T1000 (cell line): ENCODE measurements around the gene KLHL30.

Experiments used
- DNase-seq: peaks from one replicate; lab custom pipeline; 2025; ENCODE audit warnings: mixed read lengths; lab: John Stamatoyannopoulos, UW

Gene KLHL30, protein sequence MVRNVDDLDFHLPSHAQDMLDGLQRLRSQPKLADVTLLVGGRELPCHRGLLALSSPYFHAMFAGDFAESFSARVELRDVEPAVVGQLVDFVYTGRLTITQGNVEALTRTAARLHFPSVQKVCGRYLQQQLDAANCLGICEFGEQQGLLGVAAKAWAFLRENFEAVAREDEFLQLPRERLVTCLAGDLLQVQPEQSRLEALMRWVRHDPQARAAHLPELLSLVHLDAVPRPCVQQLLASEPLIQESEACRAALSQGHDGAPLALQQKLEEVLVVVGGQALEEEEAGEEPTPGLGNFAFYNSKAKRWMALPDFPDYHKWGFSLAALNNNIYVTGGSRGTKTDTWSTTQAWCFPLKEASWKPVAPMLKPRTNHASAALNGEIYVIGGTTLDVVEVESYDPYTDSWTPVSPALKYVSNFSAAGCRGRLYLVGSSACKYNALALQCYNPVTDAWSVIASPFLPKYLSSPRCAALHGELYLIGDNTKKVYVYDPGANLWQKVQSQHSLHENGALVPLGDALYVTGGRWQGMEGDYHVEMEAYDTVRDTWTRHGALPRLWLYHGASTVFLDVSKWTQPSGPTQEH

DNA sequence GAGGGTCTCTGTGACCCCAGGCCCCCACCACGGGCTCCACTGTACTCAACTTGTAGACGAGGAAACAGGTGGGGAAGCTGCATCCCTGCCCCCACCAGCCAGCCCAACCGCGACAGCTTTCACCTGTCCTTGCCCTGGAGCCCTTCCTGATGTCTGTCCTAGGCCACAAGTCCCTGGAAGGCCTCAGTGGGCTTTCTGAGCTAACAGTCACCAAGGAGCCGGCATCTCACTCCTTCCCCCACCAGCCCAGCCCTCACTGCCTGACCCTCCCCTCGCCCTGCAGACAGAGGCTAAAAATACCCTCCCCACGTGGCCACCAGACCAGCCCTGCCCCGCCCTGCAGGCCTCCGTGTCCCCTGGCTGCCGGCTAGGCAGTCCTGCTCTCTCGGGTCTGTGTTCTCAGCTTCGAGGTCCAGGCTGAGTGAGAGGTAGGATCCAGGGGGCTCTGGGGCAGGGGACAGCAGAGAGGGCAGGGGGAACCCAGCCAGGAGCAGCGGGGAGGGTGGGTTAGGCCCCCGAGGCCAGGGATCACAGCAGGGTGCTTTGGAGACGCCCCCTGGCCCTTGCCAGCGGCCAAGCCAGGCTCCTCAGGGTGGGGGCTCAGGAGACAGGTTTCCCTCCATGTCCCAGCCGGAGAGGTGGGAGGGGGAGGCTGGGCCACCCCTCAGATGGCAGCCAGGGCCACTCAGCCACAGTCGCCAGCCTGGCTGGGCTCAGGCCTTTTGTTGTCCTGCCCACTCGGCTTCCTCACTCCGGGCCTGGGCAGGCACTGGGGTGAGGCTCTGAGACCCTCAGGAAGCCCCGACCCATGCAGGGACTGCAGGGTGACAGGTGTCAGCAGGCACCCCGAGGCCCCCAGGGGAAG lies at the start of gene KLHL30:
TSS of gene KLHL30 (plus strand) at position 338 of the 865 bp plus-strand sequence. CDS start 2,087 bp downstream, outside the sequence.
- no peak for DNase-seq

DNA sequence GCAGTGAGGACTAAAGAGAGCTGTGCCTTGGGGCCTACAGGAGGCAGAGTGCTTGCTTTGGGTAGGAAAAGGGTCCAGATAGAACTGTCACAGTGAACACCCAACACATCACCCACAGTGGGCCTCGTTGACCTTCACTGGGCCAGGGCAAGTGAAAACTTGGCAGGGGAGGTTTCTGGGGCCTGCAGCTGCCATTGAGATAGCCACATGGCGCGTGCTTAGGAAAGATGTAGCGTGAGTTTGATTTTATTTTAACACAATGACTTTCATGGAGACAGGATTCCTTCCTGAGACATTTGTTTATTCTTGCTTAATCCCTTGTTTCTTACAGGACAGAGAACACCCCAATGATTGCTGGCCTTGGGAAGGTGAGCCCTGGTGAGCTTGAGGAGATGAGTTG lies 47.6 kb upstream of the KLHL30 start:
- DNase-seq: no peak

GRCh38 chr2:238091436-238092060 lies 46.9 kb upstream of the KLHL30 start:
- no peak for DNase-seq

DNA sequence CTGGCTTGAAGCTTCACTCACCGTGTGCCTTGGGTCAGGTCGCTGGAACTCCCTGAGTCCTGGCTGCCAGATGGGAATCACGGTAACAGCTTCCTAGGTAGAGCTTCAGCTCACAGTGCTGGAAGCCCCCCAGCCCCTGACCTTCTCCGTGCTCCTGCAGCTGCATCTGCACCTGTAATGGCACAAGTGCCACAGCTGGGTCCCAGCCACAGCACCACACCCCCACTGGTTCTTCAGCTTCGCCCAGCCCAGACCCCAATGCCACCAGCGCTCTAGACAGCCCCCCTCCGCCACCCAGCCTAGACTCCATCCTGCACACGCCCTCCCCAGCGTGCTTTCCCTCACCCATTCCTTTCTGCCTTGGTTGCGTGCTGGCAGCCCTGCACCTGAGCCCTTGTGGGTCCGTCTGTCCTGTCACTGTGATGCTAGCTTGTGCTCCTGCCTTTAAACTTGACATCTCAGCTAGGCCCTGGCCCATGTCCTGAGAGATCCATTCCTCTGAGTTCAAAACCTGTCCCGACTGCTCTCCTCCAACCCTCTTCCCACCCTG lies 45.9 kb upstream of the KLHL30 start:
- DNase-seq: no peak

DNA sequence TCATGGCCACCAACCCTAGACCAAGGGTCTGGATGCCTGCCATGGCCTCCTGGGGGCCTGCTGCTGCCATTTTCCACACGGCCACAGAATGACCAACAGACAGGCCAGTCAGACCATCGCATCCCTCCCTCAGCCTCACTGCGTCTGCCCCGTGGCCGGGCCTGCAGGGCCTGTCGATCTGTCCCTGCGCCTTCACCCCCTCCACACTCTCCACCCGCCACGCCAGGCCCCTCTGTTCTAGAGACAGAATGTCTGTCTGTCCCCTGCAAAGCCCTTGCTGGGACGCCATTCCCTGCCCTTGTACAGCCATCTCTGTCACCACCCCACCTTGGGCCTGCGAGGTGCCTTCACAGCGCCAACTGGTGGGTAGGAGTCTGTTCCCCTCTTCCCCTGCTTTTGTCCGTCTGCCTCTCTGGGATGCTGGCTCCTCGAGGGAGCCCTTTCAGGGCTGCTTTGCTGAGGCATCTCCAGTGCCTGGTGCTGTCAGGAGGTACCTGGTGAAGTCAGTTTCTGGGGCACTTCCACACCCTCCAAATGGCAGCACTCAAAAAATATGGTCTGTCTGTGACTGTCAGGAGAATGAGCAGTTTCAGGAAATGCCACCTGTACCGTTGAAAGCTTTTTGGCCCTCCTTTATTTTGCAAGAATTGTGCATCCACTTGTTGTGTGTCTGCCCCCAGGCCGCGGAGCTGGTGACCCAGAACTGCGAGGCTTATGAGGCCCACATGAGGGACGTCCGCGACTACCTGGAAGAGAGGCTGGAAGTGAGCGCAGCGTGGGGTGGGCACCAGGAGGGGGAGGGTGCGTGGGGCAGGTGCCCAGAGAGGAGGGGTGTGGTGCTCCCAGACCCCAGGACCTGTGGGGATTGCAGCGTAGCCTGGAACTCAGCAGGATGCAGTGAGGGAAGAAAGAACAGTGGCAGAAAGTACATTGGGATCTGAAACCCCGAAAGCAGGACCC lies 45.0 kb upstream of the KLHL30 start:
- DNase-seq: no peak

- no peak for DNase-seq
Measured at GRCh38 chr2:238094438-238095022, 43.9 kb upstream of the KLHL30 start.

DNA sequence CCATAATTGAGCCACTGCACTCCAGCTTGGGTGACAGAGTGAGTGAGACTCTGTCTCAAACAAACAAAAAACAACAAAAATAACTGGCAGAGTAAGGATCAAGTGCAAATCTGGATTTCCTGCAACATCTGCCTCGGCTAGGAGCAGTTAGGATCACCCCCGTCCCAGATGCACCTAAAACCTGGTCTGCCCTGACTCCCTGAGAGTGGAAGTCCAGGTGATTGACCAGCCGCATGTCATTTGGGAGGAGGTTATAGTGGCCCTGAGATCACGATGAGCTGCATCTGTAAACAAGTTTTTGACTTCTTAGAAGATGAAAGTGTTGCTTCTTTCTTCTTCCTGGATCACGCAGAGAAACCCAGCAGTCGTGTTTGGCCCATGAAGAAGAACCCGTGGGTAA lies 43.3 kb upstream of the KLHL30 start:
- DNase-seq: no peak

DNA sequence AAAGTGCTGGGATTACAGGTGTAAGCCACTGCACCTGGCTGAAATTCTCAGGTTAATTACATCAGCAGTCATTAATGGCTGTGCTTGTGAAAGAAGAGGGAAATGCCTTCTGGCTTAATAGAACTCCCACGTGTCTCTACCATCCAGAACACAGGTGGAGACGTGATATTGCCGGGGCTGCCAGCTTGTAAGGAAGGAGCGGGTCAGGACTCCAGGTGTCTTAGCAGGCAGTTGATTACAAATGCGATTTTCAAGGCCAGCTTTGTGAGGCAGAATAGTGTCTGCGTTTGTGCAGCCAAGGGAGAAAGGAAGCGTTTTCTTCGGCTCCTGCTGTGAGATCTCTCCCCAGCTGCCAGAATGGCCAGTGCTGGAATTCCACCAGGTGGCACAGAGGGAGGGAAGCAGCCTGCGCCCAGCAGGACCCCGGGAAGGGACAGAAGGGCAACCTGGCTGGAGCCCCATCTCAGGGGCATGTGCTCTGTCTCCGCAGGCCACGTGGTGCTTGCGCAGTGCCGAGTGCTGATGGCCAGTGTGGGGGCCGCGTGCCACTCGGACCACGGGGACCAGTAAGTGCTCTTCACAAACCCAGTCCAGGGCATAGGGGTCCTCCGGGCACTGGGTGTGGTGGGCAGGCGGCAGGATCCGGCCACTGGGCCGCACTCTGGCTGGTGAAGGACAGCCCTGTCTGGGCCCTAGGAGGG lies 42.0 kb upstream of the KLHL30 start:
- no peak for DNase-seq

- DNase-seq: no peak
Measured at GRCh38 chr2:238097201-238097987, 41.1 kb upstream of the KLHL30 start.

GRCh38 chr2:238097988-238098871 lies 40.2 kb upstream of the KLHL30 start:
- peak; percentile 17 for DNase-seq

GRCh38 chr2:238098901-238099713 lies 39.4 kb upstream of the KLHL30 start:
- no peak for DNase-seq

GRCh38 chr2:238099714-238100048 lies 38.8 kb upstream of the KLHL30 start:
- no peak for DNase-seq

- DNase-seq: no peak
Measured at GRCh38 chr2:238100049-238100820, 38.2 kb upstream of the KLHL30 start, which contains the start of gene ESPNL. ESPNL (plus strand) TSS chr2:238100340; CDS start chr2:238100420, 80 bp downstream.

- no peak for DNase-seq
Measured at GRCh38 chr2:238100821-238101771, 37.4 kb upstream of the KLHL30 start.
